Measurements from ENCODE around the gene TPD52L1. TPM values are rescaled to one million over a fixed set of nuclear protein-coding genes. Genes with fewer than 3 reads are reported as not detected.

The TPD52L1 gene
- total RNA-seq, 2 experiments from 2014 or later, result not detected

GRCh38 chr6:125254321-125254720 is 100.7 kb downstream of the TPD52L1 start:
- Mint-ChIP-seq H3K9me3 (no peaks in the 10 kb centered on the region), H3K36me3 (no peaks in the 10 kb centered on the region), H3K4me3 (no peak overlapping the region), H3K27ac (no peak overlapping the region), H3K27me3 (peaks cover 6% of the 10 kb centered on the region), H3K4me1 (no peaks in the 10 kb centered on the region)
- no peak for DNase-seq
- POLR2A ChIA-PET, result no interaction called here
- ATAC-seq (ENCODE audit: low read depth), result no peak

GRCh38 chr6:125255201-125255600 is 101.6 kb downstream of the TPD52L1 start:
- ATAC-seq (ENCODE audit: low read depth), result no peak
- H3K27ac Mint-ChIP-seq, result no peak overlapping the region
- H3K36me3 Mint-ChIP-seq, result no peaks in the 10 kb centered on the region
- H3K4me1 Mint-ChIP-seq, result no peaks in the 10 kb centered on the region
- peaks cover 6% of the 10 kb centered on the region for H3K27me3 Mint-ChIP-seq
- POLR2A ChIA-PET, result no interaction called here
- H3K4me3 Mint-ChIP-seq, result no peak overlapping the region
- DNase-seq, result no peak
- no peaks in the 10 kb centered on the region for H3K9me3 Mint-ChIP-seq

- no peak overlapping the region for H3K27ac Mint-ChIP-seq
- DNase-seq, result no peak
- H3K27me3 Mint-ChIP-seq, result no peaks in the 10 kb centered on the region
- ATAC-seq (ENCODE audit: low read depth), result no peak
- no peaks in the 10 kb centered on the region for H3K9me3 Mint-ChIP-seq
- POLR2A ChIA-PET, result no interaction called here
- H3K4me3 Mint-ChIP-seq, result no peak overlapping the region
- H3K36me3 Mint-ChIP-seq, result no peaks in the 10 kb centered on the region
- H3K4me1 Mint-ChIP-seq, result no peaks in the 10 kb centered on the region
Observed at GRCh38 chr6:125257351-125257750, 103.8 kb downstream of the TPD52L1 start.

GRCh38 chr6:125258651-125259353 is 105.2 kb downstream of the TPD52L1 start:
- H3K4me3 Mint-ChIP-seq, result no peak overlapping the region
- H3K27ac Mint-ChIP-seq, result no peak overlapping the region
- no peaks in the 10 kb centered on the region for H3K4me1 Mint-ChIP-seq
- POLR2A ChIA-PET, result no interaction called here
- no peaks in the 10 kb centered on the region for H3K27me3 Mint-ChIP-seq
- no peaks in the 10 kb centered on the region for H3K9me3 Mint-ChIP-seq
- ATAC-seq (ENCODE audit: low read depth) (no peak), DNase-seq (no peak)
- H3K36me3 Mint-ChIP-seq, result no peaks in the 10 kb centered on the region

- H3K27me3 Mint-ChIP-seq, result no peaks in the 10 kb centered on the region
- no peaks in the 10 kb centered on the region for H3K36me3 Mint-ChIP-seq
- H3K9me3 Mint-ChIP-seq, result no peaks in the 10 kb centered on the region
- no peaks in the 10 kb centered on the region for H3K4me1 Mint-ChIP-seq
- H3K27ac Mint-ChIP-seq, result no peak overlapping the region
- DNase-seq (no peak), ATAC-seq (ENCODE audit: low read depth) (no peak)
- no peak overlapping the region for H3K4me3 Mint-ChIP-seq
- POLR2A ChIA-PET, result no interaction called here
Observed at GRCh38 chr6:125259354-125259736, 105.8 kb downstream of the TPD52L1 start.

- H3K27ac Mint-ChIP-seq, result no peak overlapping the region
- no peaks in the 10 kb centered on the region for H3K4me1 Mint-ChIP-seq
- H3K9me3 Mint-ChIP-seq, result no peaks in the 10 kb centered on the region
- no peak for DNase-seq
- H3K36me3 Mint-ChIP-seq, result no peaks in the 10 kb centered on the region
- H3K4me3 Mint-ChIP-seq, result no peak overlapping the region
- no peak for ATAC-seq (ENCODE audit: low read depth)
- H3K27me3 Mint-ChIP-seq, result no peaks in the 10 kb centered on the region
- POLR2A ChIA-PET, result no interaction called here
Observed at GRCh38 chr6:125262016-125263013, 108.7 kb downstream of the TPD52L1 start.

- DNase-seq, result no peak
- Mint-ChIP-seq H3K36me3 (no peaks in the 10 kb centered on the region), H3K27me3 (no peaks in the 10 kb centered on the region), H3K4me1 (no peaks in the 10 kb centered on the region), H3K4me3 (no peak overlapping the region), H3K27ac (no peak overlapping the region), H3K9me3 (no peaks in the 10 kb centered on the region)
- no peak for ATAC-seq (ENCODE audit: low read depth)
- POLR2A ChIA-PET, result no interaction called here
Observed at GRCh38 chr6:125264476-125264875, 110.9 kb downstream of the TPD52L1 start.

- Mint-ChIP-seq H3K4me1 (no peaks in the 10 kb centered on the region), H3K27ac (no peak overlapping the region), H3K9me3 (no peaks in the 10 kb centered on the region), H3K4me3 (no peak overlapping the region), H3K27me3 (no peaks in the 10 kb centered on the region), H3K36me3 (peaks cover 5% of the 10 kb centered on the region)
- POLR2A ChIA-PET, result no interaction called here
- DNase-seq (no peak), ATAC-seq (ENCODE audit: low read depth) (no peak)
Observed at GRCh38 chr6:125267806-125268523, 114.4 kb downstream of the TPD52L1 start.

GRCh38 chr6:125268765-125269164 is 115.2 kb downstream of the TPD52L1 start:
- no peak overlapping the region for H3K4me3 Mint-ChIP-seq
- no peak overlapping the region for H3K27ac Mint-ChIP-seq
- H3K9me3 Mint-ChIP-seq, result no peaks in the 10 kb centered on the region
- ATAC-seq (ENCODE audit: low read depth) (no peak), DNase-seq (no peak)
- H3K27me3 Mint-ChIP-seq, result no peaks in the 10 kb centered on the region
- H3K36me3 Mint-ChIP-seq, result peaks cover 12% of the 10 kb centered on the region
- H3K4me1 Mint-ChIP-seq, result no peaks in the 10 kb centered on the region
- POLR2A ChIA-PET, result no interaction called here

- POLR2A ChIA-PET, result no interaction called here
- peaks cover 14% of the 10 kb centered on the region for H3K36me3 Mint-ChIP-seq
- H3K27ac Mint-ChIP-seq, result no peak overlapping the region
- H3K4me1 Mint-ChIP-seq, result no peaks in the 10 kb centered on the region
- no peak overlapping the region for H3K4me3 Mint-ChIP-seq
- H3K9me3 Mint-ChIP-seq, result no peaks in the 10 kb centered on the region
- DNase-seq (no peak), ATAC-seq (ENCODE audit: low read depth) (no peak)
- no peaks in the 10 kb centered on the region for H3K27me3 Mint-ChIP-seq
Observed at GRCh38 chr6:125269328-125269985, 115.9 kb downstream of the TPD52L1 start.

GRCh38 chr6:125270380-125270779 is 116.8 kb downstream of the TPD52L1 start:
- no peak for DNase-seq
- no peak for ATAC-seq (ENCODE audit: low read depth)
- H3K27ac Mint-ChIP-seq, result no peak overlapping the region
- peaks cover 19% of the 10 kb centered on the region for H3K36me3 Mint-ChIP-seq
- H3K9me3 Mint-ChIP-seq, result no peaks in the 10 kb centered on the region
- H3K4me3 Mint-ChIP-seq, result no peak overlapping the region
- POLR2A ChIA-PET, result no interaction called here
- H3K27me3 Mint-ChIP-seq, result no peaks in the 10 kb centered on the region
- H3K4me1 Mint-ChIP-seq, result no peaks in the 10 kb centered on the region

GRCh38 chr6:125271486-125272159 is 118.0 kb downstream of the TPD52L1 start:
- Mint-ChIP-seq H3K27ac (no peak overlapping the region), H3K36me3 (peaks cover 27% of the 10 kb centered on the region), H3K4me3 (no peak overlapping the region), H3K9me3 (no peaks in the 10 kb centered on the region), H3K27me3 (no peaks in the 10 kb centered on the region), H3K4me1 (peaks cover 7% of the 10 kb centered on the region)
- no peak for DNase-seq
- ATAC-seq (ENCODE audit: low read depth), result no peak
- POLR2A ChIA-PET, result no interaction called here

- Mint-ChIP-seq H3K9me3 (no peaks in the 10 kb centered on the region), H3K27ac (no peak overlapping the region), H3K4me3 (no peak overlapping the region), H3K36me3 (peaks cover 27% of the 10 kb centered on the region), H3K27me3 (no peaks in the 10 kb centered on the region), H3K4me1 (peaks cover 7% of the 10 kb centered on the region)
- ATAC-seq (ENCODE audit: low read depth) (no peak), DNase-seq (no peak)
- POLR2A ChIA-PET, result no interaction called here
Observed at GRCh38 chr6:125273251-125273650, 119.7 kb downstream of the TPD52L1 start.

All from activated naive CD8-positive, alpha-beta T cell treated with anti-CD3 and anti-CD28 coated beads, Interleukin-2, amount 10 ng/mL, durations not matched to agents 7 days and 5 days (primary cell).